Vagina (tissue), 2 donors: Measurements from ENCODE around the gene RBM33.

Source experiments
- CTCF ChIP-seq, 3 experiments: fragments of 450-650 bp in 2 of 3; fragments of 200-600 bp in 1 of 3; sonication (generic) in 1 of 3; IDR thresholded peaks; one replicate each; pipeline ENCODE4 v1.5.1; 2017 to 2019; ENCODE audit warnings: antibody characterized with exemption in 3 of 3, mild to moderate bottlenecking in 2 of 3, moderate library complexity in 2 of 3
- POLR2A ChIP-seq, 2 donors: fragments of 450-650 bp; IDR thresholded peaks; one replicate each; pipeline ENCODE4 v1.6.1; 2017; ENCODE audit warnings: antibody characterized with exemption in 2 of 2, mild to moderate bottlenecking in 2 of 2, moderate library complexity in 2 of 2

- TF ChIP-seq POLR2A (IDR thresholded peaks at IDR 0.05) (no peak), CTCF (IDR thresholded peaks at IDR 0.05) (no peak)
Observed at GRCh38 chr7:155705623-155706360, 61.3 kb downstream of the RBM33 start.
